GM20431 (cell line): Measurements from ENCODE around the gene OR10K2.
"Not testable (repeated sequence)": the region's sequence is repeated elsewhere in the genome, so short reads cannot be mapped to it uniquely, and the experiment has no call there.

ENCODE experiments used
- in situ Hi-C: fragments of 300-500 bp; cut with MseI, MboI; formaldehyde crosslinking; loops from one replicate; pipeline ENCODE4 v1.15.0; 2020; ENCODE audit warnings: low sequenced_read_pairs; ENCODE audit not compliant: unreplicated experiment

The OR10K2 gene

GRCh38 chr1:158426137-158426536, at the start of gene OR10K2:
Gene OR10K2 (minus strand): TSS chr1:158426237. CDS start chr1:158420866, 5,371 bp downstream.
- in situ Hi-C loops: no loop called here

GRCh38 chr1:158471920-158472319, 45.9 kb upstream of the OR10K2 start, which contains the start of gene OR10R2:
Gene OR10R2 (plus strand): TSS chr1:158472220. CDS start chr1:158472326, 106 bp downstream.
- in situ Hi-C loops: no loop called here

GRCh38 chr1:158461534-158461933, 35.5 kb upstream of the OR10K2 start, which contains the start of gene OR10K1:
Gene OR10K1 (plus strand): TSS chr1:158461834. CDS start chr1:158465562, 3,728 bp downstream.
- in situ Hi-C loops: no loop called here

GRCh38 chr1:158458263-158458662, 32.2 kb upstream of the OR10K2 start:
- in situ Hi-C loops: no loop called here

- in situ Hi-C loops: no loop called here
These were observed 31.2 kb upstream of the OR10K2 start for GRCh38 chr1:158457246-158457645.

GRCh38 chr1:158454537-158454936, 28.5 kb upstream of the OR10K2 start:
- in situ Hi-C loops: no loop called here

GRCh38 chr1:158445376-158445775, 19.3 kb upstream of the OR10K2 start:
- in situ Hi-C loops: no loop called here

- in situ Hi-C loops: no loop called here
These were observed 8.7 kb upstream of the OR10K2 start for GRCh38 chr1:158434741-158435140.

GRCh38 chr1:158430163-158430562, 4.1 kb upstream of the OR10K2 start:
- in situ Hi-C loops: not testable (repeated sequence)

GRCh38 chr1:158425027-158425426, 1.0 kb downstream of the OR10K2 start:
- in situ Hi-C loops: no loop called here

- in situ Hi-C loops: no loop called here
These were observed 3.8 kb downstream of the OR10K2 start for GRCh38 chr1:158422212-158422611.

- in situ Hi-C loops: no loop called here
These were observed 8.5 kb downstream of the OR10K2 start for GRCh38 chr1:158417586-158417985.

- in situ Hi-C loops: no loop called here
These were observed 11.2 kb downstream of the OR10K2 start for GRCh38 chr1:158414651-158415345.

- in situ Hi-C loops: no loop called here
These were observed 18.9 kb downstream of the OR10K2 start for GRCh38 chr1:158407092-158407491.

GRCh38 chr1:158400871-158401270, 25.2 kb downstream of the OR10K2 start:
- in situ Hi-C loops: no loop called here

- in situ Hi-C loops: no loop called here
These were observed 27.1 kb downstream of the OR10K2 start, which contains the start of gene OR10T2 for GRCh38 chr1:158398818-158399514. Gene OR10T2 (minus strand): TSS chr1:158399466. CDS start chr1:158399466, 0 bp downstream.

GRCh38 chr1:158396646-158397045, 29.4 kb downstream of the OR10K2 start:
- in situ Hi-C loops: no loop called here

- in situ Hi-C loops: no loop called here
These were observed 32.6 kb downstream of the OR10K2 start for GRCh38 chr1:158393476-158393875.

GRCh38 chr1:158391099-158391498, 34.9 kb downstream of the OR10K2 start:
- in situ Hi-C loops: no loop called here

GRCh38 chr1:158390331-158390730, 35.7 kb downstream of the OR10K2 start:
- in situ Hi-C loops: no loop called here

- in situ Hi-C loops: no loop called here
These were observed 51.2 kb downstream of the OR10K2 start for GRCh38 chr1:158374860-158375259.
